ENCODE data around the gene PTPN14.

The PTPN14 gene

GRCh38 chr1:214324896-214325800, 226.3 kb downstream of the PTPN14 start:
- DNase-seq = no peak

DNA sequence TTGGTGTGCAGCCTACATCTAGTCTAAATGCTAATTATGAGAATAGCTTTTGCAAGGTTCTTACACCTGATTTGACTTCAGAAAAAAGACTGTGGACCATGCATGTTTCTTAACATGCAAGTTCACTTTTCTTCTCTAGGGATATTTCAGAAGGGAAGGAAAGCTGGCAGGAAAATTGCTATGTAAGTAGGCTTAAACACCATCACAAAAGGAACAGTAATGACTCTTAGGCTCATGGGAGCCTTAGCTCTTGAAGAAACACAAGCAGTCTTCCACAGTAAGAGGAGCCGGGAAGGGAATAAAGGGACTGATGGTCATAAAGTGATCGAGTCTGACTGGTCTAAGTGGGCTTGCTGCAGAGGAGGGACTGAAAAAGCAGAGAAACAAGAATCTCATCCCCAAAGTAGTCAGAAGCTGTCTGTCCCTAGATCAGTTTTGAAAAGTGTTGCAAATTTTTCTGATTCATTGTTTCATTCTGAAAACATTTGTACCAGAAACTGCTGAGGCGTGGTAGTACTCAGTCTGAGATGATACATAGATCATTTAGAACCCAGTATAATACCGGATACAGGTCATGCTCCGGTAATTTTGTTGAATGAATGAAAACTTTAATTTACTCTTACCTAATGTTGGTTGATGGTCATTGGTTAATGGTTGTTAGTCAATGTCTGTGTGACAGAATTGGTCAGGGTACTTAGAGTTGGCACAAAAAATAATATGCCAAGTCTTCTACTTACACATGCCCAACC, 229.5 kb downstream of the PTPN14 start:
- peak; percentile 51 for DNase-seq

- DNase-seq = no peak
These were observed 231.5 kb downstream of the PTPN14 start for GRCh38 chr1:214319938-214320337.

GRCh38 chr1:214318956-214319736, 232.3 kb downstream of the PTPN14 start:
- DNase-seq = no peak

- DNase-seq = no peak
These were observed 233.0 kb downstream of the PTPN14 start for GRCh38 chr1:214318356-214318755.

DNA sequence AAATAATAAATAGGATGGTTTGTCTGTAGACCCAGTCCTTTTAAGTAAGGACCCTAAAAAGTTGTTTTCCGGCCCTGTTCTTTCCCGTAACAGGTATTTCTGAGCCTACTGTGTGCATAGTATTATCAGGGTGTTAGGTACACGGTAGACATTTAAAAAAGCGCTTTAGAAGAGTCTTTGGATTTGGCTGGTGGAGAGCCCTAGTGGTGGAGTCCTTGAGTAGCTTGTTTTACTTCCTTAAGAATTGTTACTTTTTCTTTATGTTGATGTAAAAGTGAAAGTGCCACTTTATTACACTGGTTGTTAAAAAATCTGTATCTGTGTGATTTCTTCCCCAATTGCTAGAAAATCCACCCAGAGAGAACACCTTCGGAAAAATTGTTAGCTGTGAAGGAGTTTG, 233.7 kb downstream of the PTPN14 start:
- no peak for DNase-seq

GRCh38 chr1:214317300-214317699, 234.1 kb downstream of the PTPN14 start:
- DNase-seq = no peak

DNA sequence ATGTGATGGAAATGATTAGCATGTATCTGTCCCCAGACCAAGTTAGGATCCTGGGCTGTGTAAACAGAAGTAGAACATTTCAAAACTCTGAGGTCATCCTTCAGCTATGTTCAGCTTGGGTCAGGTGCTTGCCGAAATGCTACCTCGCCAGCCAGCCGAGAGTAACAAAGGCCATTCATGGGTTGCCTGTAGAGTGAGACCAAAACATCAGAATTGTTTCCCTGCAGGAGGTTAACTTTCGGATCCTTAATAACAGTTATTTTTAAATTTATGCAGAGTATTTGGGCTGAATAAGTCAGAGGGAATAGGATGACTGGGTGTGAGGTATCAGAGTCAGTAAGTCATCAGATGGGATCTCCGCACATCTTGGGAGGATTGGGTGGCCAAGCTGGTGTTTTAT, 234.8 kb downstream of the PTPN14 start:
- DNase-seq = peak; percentile 44

DNA sequence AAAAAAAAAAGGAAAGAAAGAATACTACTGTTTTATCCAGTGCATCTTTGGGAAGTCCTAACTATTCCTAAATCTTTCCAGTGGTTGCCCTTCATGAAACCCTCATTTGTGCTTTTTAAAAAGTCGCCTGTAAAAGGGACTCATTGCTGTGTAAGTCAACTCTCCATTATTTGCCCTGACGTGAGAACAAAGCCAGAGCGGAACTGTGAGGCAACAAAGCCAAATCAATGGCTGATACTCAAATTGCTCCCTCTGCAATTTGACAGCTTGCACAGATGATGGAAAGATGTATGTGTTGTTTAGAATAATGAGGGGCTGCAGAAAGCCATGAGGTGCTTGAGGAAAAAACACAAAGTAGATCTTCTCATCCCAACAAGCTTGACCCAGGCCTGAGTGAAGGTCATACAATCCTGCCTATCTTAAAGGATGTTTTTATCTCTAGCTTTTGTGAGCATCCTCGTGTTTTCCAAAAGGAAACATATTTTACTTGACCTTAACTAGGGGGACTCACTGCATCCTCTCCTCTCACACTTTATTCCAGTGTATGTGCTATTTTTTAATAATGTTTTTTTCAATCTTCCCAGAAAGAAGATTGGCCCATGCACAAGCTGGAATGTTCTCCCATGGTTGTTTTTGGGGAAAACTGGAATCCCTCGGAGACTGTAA, 237.1 kb downstream of the PTPN14 start:
- DNase-seq = no peak

GRCh38 chr1:214312530-214313051, 238.8 kb downstream of the PTPN14 start:
- no peak for DNase-seq

- DNase-seq = no peak
These were observed 240.4 kb downstream of the PTPN14 start for GRCh38 chr1:214310777-214311690.

GRCh38 chr1:214310010-214310409, 241.4 kb downstream of the PTPN14 start:
- no peak for DNase-seq

DNA sequence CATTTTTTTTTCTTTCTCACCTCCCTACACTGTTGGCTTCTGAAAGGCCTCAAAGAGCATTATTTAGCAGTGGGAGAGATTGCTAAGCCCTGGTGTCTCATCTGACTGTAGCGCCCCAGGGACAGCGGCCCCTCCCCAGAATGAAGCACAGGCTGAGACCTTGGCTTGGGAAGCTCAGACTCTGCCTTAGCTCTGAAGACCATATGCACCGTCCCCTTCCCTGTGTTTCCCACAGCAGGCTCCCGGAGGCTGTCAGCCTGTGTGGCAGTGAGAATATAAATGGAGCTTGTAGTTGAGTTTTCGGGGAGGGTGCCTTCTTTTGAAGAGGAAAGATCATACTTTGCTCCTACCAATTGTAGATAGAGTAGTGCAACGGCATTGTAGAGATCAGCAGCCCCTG, 245.1 kb downstream of the PTPN14 start:
- no peak for DNase-seq

DNA sequence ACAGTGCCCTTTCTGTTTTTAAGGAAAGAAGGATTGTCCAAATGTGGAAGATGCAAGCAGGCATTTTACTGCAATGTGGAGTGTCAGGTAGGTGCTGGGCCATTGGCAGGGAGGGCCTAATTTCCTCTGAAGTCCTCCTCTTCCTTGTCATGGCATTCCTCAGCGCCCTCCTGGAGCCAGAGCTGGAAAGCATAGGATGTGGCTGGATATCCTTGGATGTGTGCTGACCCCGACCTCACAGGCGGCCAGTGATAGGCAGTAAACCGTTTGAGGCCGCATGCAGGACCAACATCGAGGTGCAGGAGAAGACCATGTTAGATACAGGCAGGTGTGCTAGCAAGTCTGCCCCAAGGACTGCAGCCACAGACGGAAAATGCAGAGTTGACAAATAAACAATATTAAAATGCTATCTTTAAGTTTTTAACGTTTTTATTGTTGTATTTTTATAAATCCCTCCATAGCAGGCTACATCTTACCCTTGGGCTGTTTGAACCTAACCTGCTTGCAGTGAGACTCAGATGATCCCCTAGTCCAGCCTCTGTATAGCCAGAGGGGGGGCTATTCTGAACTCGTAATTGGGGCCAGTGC, 246.1 kb downstream of the PTPN14 start:
- DNase-seq = no peak

GRCh38 chr1:214303141-214303930, 248.1 kb downstream of the PTPN14 start:
- no peak for DNase-seq

DNA sequence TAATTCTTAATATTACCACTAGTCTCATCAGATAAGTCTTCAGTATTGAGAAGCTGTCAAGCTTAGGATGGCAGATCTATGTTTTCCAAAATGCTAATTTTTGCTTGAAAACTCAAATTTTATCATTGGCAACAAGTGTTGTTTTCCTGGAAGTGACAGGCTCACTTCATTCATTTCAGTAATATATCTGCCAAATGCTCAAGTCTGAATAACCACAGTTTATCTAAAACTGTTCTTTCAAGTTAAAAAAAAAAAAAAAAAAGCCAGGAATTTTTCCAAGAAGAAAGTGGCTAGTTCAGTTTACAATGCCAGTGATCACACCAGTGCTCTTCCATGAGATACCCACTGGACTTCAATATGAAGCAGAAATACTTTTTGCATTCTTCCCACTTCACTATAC, 249.9 kb downstream of the PTPN14 start:
- DNase-seq = no peak

DNA sequence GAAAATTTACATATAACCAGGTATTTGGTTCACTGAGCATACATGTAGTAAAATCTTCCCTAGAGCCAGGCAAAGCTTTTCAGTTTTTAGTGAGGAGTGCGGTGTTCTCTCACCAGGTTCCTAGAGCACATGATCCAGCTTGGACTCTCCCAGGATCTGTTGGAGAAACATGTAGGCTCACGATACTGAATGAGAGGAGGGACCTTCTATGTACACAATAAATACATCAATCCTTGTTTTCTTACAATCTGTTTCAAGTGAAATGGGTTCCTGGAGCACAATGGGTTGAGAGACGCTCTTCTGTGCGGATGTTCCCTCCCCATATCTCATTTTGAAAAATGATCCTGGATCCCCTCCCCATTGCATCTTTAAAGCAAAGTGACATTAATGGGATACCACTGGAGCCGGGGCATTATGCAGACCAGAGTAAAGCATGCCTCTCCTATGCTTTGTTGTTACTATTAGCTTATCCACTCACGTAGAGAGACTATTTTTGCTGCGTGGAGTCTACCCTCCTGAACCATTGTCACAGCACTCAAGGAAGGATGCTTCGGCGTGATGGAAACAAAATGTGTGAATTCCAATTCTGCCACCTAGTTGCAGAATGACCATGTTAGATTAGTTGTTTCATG, 251.1 kb downstream of the PTPN14 start:
- DNase-seq = no peak
